ENCODE data around the gene CUZD1.
A peak's percentile ranks its signal among the peaks of the same experiment; 100 is the strongest.
"Not testable (repeated sequence)": the region's sequence is repeated elsewhere in the genome, so short reads cannot be mapped to it uniquely, and the experiment has no call there.

The CUZD1 gene

DNA sequence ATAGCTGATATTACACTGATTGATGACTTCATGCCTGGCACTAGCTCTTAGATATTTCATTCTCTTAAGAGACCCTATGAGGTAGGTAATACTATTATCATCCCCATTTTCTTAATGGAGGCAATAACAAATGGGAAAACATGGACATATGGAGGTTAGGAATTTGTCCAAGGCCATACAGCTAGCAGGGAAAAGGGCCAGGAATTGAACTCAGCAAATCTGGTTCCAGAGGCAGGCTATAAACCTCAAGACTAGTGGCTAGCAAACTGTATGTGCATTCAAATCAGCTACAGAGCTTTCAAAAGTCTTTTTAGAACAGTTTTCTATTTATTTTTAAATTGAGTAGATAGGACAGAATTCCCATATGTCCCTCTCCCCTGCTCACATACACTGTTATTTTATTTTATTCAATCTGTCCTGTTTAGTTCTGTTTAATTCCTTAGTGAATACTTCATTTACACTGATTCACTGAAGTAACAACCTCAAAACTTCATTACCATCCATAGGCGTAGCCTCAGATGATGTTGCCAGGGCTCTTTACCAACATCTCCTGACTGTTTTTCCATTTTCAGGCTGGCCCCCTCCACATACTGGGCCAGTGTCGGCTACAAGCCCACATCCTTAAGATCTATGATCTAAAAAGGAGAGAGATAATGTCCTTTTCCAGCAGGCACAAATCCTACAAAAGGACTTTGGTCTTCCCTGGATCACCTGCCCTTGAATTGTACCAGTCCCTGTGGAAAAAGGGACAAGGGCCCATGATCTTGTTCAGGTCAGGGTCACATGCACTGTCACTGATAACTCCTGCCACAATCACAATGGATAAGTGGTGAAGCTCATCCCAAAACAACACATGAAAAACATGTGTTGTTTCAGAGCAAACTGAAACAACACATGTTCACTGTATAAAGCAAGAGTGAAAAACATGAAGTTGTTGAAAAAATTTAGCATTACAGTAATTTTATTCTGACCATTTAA lies 17.8 kb upstream of the CUZD1 start:
- no peak overlapping the region for H3K4me3 ChIP-seq (ENCODE audit: low read depth, low read length)
- in situ Hi-C loops (cut with HindIII; ENCODE audit: low sequenced_read_pairs) = no loop called here

DNA sequence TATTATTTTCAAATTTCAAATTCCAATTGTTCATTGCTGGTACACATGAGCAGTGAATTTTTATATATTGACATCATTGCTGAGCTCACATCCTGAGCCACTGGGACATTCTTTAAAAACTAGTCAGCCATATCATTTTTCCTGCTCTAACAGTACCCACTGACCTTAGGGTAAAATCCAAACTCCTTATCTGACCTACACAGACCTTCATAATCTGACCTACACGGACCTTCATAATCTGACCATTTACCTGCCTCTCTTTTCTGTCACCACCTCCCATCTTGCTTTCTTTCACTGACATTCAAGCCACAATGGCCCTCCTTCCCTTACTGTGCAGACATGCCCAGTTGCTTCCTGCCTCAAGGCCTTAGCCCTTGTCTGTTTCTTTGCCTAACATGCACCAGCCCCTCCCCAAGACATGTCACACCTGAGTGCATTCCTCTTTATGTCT lies 16.1 kb upstream of the CUZD1 start:
- in situ Hi-C loops (cut with HindIII; ENCODE audit: low sequenced_read_pairs) = no loop called here
- TF ChIP-seq, protein P1, sequence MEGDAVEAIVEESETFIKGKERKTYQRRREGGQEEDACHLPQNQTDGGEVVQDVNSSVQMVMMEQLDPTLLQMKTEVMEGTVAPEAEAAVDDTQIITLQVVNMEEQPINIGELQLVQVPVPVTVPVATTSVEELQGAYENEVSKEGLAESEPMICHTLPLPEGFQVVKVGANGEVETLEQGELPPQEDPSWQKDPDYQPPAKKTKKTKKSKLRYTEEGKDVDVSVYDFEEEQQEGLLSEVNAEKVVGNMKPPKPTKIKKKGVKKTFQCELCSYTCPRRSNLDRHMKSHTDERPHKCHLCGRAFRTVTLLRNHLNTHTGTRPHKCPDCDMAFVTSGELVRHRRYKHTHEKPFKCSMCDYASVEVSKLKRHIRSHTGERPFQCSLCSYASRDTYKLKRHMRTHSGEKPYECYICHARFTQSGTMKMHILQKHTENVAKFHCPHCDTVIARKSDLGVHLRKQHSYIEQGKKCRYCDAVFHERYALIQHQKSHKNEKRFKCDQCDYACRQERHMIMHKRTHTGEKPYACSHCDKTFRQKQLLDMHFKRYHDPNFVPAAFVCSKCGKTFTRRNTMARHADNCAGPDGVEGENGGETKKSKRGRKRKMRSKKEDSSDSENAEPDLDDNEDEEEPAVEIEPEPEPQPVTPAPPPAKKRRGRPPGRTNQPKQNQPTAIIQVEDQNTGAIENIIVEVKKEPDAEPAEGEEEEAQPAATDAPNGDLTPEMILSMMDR (IDR thresholded peaks at IDR 0.05; ENCODE audit: low read depth, low read length) = no peak

More for the DNA sequence above, 17.8 kb upstream of the CUZD1 start:
- TF ChIP-seq, protein P1 (IDR thresholded peaks at IDR 0.05; ENCODE audit: low read depth, low read length) = no peak
- no peak for DNase-seq (ENCODE audit: low read depth, low spot score)

DNA sequence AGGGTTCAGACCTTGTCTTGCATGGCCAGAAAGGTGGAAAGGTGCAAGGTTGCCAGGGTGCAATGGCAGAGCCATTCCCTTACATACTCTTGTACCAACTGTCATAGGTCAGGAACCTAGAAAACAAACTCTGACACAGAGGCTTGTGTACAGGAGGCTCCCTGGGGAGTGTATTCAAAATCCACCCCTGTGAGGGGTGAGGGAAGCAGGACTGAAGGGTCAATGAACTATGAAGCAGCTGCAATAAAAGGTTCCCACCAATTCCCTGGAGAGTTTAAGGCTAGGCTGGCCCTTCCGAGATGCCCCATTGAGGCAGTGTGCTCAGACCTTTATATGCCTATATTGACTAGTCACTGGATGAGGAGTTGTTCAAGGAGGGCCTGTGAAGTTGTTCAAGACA lies 13.9 kb upstream of the CUZD1 start:
- H3K4me3 ChIP-seq (ENCODE audit: low read depth, low read length) = no peak overlapping the region
- no peak for DNase-seq (ENCODE audit: low read depth, low spot score)
- in situ Hi-C loops (cut with HindIII; ENCODE audit: low sequenced_read_pairs) = no loop called here
- TF ChIP-seq, protein P1 (IDR thresholded peaks at IDR 0.05; ENCODE audit: low read depth, low read length) = no peak

More for the DNA sequence above, 16.1 kb upstream of the CUZD1 start:
- peak; percentile 64 for DNase-seq (ENCODE audit: low read depth, low spot score)
- H3K4me3 ChIP-seq (ENCODE audit: low read depth, low read length) = no peak overlapping the region

DNA sequence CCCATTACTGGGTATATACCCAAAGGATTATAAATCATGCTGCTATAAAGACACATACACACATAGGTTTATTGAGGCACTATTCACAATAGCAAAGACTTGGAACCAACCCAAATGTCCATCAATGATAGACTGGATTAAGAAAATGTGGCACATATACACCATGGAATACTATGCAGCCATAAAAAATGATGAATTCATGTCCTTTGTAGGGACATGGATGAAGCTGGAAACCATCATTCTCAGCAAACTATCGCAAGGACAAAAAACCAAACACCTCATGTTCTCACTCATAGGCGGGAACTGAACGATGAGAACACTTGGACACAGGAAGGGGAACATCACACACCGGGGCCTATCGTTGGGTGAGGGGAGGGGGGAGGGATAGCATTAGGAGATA lies 12.4 kb upstream of the CUZD1 start:
- DNase-seq (ENCODE audit: low read depth, low spot score); H3K4me3 ChIP-seq (ENCODE audit: low read depth, low read length); in situ Hi-C loops (cut with HindIII; ENCODE audit: low sequenced_read_pairs): not testable (repeated sequence)

DNA sequence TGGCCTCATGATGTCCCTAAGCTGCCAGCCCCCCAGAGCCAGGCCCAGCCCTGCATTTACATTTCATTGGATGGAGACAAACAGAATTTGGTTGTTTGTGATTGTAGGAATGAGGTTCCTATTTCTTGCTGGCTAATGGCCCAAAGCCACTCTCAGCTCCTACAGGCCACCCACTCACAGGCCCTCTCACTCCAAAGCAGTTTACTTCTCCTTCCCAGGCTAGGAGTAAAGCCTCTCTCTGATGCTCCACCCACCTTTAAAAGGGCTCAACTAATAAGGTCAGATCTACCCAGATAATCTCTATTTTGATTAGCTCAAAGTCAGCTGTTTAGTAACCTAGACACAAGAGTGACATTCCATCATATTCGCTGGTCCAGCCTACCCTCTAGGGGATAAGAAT lies 11.2 kb upstream of the CUZD1 start:
- DNase-seq (ENCODE audit: low read depth, low spot score) = no peak
- TF ChIP-seq, protein P1 (IDR thresholded peaks at IDR 0.05; ENCODE audit: low read depth, low read length) = no peak
- in situ Hi-C loops (cut with HindIII; ENCODE audit: low sequenced_read_pairs) = no loop called here
- H3K4me3 ChIP-seq (ENCODE audit: low read depth, low read length) = no peak overlapping the region

- H3K4me3 ChIP-seq (ENCODE audit: low read depth, low read length) = no peak overlapping the region
- TF ChIP-seq, protein P1 (IDR thresholded peaks at IDR 0.05; ENCODE audit: low read depth, low read length) = no peak
- DNase-seq (ENCODE audit: low read depth, low spot score) = no peak
- in situ Hi-C loops (cut with HindIII; ENCODE audit: low sequenced_read_pairs) = no loop called here
Observed at GRCh38 chr10:122855745-122856144, 10.1 kb upstream of the CUZD1 start.

GRCh38 chr10:122854648-122855047 lies 9.0 kb upstream of the CUZD1 start:
- in situ Hi-C loops (cut with HindIII; ENCODE audit: low sequenced_read_pairs) = no loop called here

More at GRCh38 chr10:122854648-122855047, 9.0 kb upstream of the CUZD1 start:
- TF ChIP-seq, protein P1 (IDR thresholded peaks at IDR 0.05; ENCODE audit: low read depth, low read length) = no peak
- DNase-seq (ENCODE audit: low read depth, low spot score) = peak; percentile 69
- H3K4me3 ChIP-seq (ENCODE audit: low read depth, low read length) = no peak overlapping the region
